Medulla oblongata (tissue), 1 donor: ENCODE measurements around the gene PDZRN3.

ENCODE experiments used
- DNase-seq: peaks from one replicate; pipeline ENCODE4 v3.0.0-alpha.2; 2015; ENCODE audit errors: extremely low spot score

PDZRN3 gene

DNA sequence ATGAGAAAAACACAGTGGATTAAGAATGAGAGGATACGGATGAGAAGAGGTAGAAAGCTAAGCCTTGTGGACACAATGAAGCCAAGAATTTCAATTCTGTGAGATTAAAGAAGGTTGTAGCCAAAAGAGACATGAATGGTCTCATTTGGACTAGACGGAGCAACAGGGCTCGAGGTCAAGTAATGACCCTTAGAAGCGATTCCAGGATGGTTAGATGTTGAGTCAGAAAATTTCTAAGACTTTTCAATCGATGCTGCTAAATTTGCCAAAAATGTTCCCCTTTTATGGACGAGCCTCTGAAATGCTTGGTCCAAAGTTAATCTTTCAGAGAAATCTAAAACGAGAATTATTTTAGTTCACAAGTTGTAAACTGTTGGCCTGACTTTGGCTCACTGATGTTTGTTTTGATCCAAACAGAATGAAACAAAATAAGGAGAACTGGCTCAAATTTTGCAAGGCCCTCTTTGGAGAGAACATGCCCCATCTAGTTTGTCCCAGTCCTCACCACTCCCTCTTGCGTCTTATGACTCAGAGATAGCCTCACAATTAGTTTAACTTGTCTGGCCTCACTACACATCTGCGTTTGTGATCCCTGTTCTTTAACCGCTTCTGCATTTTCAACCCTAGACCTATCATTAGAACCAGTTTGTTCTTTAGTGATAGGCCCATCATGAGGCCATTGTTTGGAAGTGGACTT lies 235.5 kb downstream of the PDZRN3 start:
- no peak for DNase-seq

DNA sequence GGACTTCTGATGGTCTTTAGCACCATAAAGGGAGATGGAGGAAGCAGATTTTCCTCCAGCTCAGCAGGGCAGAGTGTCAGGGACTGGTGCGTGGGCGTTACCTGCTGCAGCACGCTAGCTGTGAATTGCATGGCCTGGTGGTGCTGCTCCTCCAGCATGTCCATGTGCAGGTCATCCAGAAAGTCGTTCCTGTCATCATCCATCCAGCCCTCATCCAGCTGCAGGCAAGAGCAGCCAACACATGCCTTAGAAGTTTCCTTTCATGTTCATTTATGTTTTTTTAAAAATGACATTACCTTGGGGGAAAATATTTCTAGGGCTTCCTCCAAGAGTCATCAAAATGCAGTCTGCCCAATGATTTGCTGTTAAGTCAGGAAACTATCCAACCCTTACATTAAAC lies 239.2 kb downstream of the PDZRN3 start:
- DNase-seq, result no peak

DNA sequence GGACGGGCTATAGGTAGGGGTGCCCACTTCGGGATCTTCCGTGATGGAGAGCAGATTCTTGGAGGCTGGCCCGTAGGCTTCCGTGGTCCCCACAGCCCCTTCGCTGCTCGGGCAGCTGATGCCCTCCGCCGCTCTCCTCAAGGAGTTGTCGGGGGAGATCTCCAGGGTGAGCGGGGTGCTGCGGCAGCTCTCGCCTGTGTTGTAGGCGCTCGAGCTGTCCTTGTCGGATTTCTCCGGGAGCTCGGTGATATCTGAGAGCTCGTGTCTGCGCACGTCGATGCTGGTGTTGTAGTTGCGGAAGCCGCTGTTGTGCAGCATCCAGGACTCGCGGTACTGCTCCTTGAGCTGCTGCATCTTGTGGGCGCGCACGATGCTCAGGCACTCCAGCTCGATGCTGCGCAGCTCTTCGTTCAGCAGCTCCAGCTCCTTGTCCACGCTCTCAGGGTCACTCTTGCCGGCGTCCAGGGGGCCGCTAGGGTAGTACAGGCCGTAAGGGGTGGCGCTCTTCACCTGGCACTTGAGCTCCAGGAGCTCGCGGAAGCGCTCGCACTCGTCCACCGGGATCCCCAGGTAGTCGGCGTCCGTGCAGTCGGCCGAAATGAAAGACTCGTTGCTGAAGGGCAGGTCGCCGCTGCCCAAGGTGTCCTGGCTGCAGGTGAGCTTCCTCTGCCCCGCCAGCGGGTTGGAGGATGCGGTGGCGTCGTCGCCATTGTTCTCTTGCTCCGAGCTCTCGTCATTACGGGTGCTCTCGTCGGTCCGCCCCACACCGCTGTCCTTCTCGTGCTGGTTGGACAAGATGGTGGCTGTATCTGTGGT lies 240.4 kb downstream of the PDZRN3 start:
- DNase-seq, result no peak

DNA sequence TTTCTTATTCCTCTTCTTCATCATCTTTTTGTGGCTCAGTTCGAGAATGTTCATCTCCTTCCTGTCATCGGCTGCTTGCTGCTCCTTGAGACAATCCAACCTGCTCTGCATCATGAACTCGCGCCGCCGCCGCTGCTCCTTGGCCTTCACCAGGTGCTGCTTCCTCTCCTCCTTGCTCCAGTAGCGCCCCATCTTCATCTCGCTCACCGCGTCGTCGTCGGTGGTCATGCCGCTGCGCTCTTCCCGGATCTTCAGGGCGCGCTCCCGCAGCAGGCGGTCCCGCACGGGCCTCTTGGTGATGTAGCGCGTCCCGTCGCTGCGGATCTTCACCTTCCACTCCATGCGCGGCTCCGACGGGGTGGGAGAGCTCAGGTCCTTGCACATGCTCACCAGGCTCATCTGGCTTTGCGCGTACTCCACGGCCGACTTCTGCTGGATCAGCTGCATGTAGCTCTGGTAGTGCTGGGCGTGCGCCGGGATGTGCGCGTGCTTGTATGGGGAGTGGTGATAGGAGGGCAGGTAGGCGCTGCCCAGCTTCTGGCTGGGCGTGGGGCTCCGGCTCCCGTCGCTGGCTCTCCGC lies 241.2 kb downstream of the PDZRN3 start:
- DNase-seq, result no peak

DNA sequence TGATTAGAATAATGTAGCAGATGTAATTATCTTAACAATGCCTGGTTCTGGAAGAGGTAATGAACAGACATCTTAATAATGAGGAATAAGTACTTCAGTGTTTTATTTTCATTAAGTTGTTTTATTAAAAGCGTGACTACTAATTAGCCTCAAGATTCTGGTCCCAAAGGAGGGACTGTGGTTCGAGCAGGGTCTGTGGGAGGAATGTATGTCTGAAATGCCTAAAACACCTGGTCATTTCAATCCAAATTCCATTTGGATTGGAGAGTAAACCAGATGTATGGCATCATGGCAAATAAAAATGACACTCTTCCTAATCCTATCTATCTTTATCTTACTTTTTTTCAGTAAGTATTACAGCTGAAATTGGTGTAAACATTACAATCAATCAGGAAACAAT lies 243.2 kb downstream of the PDZRN3 start:
- no peak for DNase-seq

DNA sequence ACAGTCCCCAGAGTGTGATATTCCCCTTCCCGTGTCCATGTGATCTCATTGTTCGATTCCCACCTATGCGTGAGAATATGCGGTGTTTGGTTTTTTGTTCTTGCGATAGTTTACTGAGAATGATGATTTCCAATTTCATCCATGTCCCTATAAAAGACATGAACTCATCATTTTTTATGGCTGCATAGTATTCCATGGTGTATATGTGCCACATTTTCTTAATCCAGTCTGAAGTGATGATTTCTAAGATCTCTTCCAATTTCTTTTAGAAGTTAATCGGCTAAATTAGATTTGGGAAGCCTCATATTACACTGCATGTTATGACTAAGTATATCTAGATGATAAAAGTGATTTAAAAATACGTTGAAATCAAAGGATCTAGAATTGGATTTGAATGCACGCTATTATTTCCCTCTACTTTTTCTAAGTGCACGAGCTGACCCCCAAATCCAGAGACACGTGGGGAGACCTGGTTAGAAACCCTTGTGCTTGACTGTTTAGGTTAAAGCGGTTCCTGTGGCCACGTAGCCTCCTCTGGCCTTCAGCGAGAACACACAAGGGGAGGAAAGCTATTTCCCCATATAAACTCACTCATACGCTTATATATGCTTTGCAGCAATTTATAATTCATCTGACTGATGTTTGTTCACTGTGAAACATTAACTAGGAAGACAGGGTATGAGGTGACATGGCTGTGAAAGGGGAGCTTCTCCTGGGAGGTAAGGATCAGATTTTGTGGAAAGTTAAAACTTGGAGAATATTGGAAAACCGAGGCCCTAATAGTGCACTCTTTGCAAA lies 243.8 kb downstream of the PDZRN3 start:
- no peak for DNase-seq

DNA sequence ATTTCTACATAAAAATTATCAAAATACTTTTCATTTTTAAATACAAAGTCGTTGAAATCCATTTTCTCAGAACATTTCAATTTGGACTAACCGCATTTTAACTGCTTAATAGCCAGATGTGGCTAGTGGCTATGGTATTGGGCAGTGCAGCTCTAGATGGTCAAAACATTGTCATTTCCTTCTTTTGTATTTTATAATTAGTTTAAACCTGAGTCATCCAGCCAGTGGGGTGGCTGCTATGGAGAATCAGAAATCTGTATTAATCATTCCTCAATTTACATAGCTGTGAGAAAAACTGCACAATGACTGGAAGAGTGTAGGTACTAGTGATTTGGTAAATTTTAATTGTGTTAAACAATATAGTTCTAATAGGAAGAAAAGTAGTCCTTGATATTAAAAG lies 245.3 kb downstream of the PDZRN3 start:
- no peak for DNase-seq

DNA sequence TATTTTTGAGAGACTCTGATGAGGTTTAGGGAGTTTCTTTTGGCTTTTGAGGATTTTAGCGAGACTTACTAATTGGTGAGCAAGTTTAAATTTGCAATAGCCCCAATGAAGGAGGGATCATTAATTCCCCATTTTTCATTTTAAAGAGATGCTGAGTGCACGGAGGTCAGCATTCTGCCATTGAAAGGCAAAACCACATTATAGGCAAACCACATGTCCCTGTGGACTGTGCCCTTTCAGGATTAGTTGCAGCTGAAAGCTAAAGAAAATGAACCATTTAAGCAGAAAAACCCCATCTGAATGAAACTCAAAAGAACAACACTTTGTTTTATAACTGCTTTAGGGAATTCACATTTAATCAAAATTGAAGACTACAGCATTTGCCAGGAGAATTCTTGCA lies 246.5 kb downstream of the PDZRN3 start:
- DNase-seq, result no peak

DNA sequence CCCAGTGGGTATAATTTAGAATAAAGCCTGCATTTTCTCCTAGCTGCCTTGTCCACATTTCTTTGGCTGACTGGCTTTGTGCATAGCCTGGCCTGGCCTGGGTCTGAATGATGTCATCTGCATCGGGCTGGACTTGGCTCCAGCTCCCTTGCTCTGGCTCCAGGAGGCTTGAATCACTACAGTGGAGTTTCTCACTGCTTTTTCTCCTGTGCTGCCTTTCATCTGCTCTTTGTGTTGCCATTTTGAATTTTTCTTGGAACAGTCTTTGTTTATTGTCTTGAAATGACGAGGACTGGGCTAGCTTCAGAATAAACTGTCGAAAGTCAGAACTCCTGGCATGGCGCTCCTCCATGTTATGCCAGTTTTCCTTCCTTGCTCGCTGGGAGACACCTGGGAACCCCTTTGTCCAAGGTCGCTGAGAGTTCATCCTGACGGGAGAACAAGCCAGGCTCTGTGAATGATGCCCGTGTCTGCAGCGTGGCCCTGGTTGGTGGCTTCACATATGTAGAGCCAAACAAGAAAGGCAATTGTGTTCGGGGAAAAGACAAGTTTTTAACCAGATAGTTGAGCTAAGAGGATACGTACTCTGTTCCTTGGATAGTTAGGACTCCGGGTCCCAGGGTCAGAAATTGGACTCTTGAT lies 258.9 kb downstream of the PDZRN3 start:
- DNase-seq, result peak; percentile 83

DNA sequence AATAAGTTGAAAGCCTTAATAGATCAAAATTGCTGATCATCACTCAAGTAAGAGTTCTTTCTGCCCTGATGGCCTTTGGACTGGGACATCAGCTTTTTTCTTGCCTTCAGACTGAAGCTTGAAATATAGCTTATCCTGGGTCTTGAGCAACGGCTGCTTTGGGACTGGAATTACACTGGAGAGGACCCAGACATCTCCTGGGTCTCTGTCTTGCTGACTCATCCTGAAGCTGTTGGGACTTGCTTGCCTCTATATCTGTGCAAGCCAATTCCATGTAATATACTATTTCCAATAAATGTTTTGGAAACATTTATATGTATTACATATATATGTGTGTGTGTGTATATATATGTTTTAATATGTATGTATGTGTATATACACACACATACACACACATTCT lies 260.2 kb downstream of the PDZRN3 start:
- no peak for DNase-seq

DNA sequence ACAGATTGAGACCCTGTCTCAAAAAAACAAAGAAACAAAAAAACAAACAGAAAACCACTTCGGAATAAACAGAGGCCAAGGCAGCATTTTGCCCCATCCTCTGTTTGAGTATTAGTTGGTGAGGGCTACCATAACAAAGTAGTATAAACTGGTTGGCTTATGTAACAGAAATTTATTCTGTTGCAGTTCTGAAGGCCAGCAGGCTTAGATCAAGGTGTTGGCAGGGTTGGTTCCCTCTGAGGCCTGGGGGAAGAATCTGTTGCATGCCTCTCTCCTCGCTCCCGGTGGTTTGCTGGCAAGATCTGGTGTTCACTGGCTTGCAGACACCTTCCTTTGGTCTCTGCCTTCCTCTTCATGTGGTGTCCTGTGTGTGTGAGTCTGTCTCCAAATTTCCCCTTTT lies 261.6 kb downstream of the PDZRN3 start:
- DNase-seq, result no peak

DNA sequence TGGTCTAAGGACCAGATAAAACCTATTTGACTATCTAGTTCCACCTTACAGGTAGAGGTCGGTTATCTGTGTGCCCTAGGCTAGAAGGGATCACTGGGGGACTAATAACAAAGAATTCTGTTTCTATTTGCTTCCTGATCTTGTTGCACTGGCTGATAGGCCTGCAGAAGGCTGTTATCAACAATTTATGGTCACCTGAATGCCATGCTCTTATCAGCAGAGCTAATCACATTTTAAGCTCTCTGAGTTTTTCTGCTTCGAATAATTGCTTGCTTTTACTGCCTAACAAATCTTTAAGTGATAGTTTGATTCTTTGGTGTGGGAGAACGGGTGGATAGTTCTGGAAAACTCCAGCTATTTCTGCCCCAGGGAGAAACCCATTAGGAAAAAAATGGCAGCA lies 263.1 kb downstream of the PDZRN3 start:
- DNase-seq, result no peak

DNA sequence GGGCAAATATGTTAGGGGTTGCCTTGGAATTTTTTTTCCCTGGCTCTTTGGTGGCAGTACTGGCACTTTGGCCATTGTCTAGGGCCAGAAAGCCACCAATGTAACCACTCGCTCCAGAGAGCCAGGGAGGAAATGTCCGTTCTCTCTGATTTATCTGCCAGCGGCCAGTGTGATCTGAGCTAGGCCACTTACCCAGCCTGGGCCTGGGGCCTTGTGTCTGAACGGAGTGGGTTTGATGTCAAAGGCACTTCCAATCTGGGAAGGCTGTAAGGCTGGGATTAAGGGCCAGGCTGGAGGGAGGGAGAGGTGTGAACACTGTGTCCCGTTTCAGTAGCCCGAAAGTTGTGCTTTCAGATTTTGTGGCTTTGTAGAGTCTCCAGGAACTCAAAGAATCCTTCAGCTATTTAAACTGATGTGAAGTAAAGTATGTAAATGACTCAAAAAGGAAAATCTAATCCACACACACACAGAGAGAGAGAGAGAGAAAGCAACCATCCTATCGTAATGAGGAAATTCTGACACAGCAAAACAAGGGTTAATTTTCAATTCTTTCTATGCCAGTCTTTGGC lies 271.0 kb downstream of the PDZRN3 start:
- DNase-seq, result no peak

DNA sequence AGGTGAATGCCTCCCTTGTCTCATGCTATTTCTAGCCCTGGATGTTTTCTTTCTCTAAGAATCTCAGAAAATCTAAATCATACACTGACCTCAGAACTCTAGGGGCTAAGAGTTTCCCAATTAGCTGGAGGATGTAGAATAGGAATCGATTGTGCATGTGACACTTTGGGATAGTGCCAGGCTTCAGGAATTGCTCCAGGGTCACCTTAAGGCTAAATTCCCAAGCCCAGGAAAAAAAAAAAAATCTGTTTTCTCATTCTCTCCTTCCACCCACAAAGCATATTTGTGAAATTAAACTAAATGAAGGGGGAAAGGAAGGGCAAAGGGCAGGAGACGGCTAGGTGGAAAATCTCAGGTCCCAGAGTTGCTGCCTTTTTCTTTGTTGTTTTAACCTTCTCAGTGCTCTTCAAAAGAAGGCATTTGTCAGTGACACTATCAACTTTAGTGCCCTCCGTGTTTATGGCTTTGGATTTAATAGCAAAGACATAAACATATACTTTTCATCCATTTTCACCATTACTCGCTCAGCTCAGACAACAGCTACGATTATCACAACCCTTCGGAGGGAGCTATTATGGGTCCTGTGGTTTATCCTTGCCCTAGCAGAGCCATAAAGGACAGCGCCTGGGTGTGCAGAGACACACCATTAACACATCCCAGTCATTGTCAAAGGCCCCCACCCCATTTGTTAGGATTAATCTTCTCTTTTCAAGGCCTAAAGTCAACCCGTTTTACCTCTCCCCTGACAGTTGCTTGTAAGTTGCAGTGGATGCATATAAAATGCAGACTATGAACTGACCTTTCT lies 271.7 kb downstream of the PDZRN3 start:
- no peak for DNase-seq

DNA sequence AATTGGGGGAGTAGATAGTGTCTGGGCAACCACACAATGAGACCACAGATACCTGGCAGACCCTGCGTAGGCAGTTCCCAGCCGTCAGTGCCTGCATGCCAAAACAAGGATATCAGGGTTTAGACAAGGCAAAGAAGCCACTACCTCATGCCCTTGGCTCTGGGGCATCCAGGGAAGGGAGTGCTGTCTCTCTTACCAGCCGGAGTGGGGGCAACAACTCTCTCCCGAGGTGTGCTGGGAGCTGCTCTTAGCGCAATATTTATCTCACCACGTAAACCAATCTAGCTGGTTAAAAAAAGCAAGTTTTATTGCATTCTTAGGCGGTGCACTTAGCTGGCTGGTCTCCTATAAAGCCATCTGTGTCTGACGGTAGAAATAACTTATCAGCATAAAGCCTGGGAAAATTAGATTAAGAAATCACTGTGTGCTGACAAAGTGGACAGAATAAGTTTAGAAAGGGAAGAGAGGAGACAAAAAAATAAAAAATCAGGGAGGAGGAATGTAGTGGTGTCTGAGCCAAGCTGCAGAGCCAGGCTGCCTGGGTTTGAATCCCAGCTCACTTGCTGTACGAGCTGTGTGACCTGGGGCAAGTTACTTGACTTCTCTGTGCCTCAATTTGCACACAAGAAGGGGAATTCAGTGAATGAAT lies 273.2 kb downstream of the PDZRN3 start:
- no peak for DNase-seq

DNA sequence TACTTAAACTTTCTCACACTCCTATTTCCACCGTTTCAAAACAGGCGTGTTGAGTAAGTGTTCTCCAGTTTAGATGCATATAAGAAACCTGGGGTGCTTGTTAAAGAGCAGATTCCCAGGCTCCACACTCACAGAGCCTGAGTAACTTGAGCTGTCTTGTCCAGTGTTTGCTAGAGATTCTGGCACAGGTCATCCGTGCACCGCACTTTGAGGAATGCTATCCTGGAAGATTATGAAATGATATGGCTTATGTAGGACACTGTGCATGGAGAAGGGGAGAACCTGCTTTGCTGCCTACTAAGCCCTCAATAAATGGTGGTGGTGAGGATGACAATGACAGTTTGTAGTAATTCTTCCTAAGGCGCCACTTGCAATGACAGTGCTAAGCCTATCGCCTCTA lies 273.7 kb downstream of the PDZRN3 start:
- DNase-seq, result no peak

DNA sequence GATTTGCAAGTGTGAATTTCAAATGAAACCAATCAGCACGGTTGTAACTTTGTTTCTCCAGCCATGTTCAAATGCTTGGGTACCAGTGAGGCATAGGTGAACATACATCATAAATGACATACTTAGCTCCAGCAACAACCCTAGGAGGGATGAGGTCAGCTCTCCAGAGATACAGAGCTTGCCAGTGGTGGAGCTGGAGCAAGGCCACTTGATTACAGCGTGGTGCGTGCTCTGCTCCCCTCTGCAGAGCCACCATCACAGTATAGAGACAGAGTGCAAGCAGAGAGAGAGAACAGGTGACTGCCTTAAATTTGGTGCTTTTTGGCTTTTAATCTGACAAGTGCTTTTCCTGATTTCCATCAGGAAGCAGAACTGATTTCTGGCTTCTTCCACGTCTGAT lies 275.1 kb downstream of the PDZRN3 start:
- DNase-seq, result no peak

DNA sequence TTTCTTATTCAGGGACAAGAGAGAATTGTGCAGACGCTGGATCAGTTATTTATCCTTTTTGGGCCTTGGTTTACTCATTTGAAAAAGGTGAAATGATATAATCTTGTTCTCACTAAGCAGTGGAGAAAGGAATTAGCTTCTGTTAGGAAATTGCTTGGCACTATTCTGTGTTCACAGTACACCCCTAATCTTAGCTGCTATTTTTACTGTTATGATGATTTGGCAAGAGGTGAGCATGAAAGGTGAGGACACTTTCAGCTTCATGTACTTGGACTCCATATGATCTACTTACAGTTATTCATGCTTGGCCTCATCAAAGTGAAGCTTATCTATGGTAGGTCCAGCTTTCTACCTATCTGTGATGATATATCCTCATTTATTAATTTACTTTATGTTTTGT lies 282.7 kb downstream of the PDZRN3 start:
- DNase-seq, result no peak

DNA sequence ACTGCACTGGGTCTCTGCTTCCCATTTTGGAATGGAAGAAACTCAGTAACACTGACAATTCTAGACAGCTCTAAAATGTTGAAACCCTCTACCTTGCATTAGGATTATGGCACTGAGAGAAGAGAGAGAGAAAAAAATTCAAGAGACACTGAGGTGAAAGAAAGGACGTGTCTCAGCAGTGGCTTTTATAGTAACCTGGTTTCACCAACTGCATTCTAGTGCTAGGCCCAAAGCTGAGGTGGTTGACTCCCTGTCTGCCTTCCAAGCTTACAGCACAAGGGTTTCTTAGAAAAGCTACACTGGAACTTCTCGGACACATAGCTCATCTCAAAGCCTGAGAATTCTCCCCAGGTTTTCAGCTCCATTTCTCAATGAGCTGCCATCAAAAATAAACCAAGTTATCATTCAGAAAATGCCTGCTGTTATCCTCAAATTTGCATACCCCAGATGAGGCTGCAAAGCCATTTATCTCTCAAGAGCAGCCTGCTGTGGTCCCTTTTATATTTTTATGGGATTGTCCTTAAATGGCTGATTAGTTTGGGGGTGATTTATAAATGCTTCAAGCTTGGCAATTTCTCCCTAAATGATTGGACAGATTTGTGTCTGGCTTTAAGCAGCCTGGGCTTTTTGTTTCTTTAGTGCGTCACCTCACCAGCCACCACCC lies 283.3 kb downstream of the PDZRN3 start:
- no peak for DNase-seq

DNA sequence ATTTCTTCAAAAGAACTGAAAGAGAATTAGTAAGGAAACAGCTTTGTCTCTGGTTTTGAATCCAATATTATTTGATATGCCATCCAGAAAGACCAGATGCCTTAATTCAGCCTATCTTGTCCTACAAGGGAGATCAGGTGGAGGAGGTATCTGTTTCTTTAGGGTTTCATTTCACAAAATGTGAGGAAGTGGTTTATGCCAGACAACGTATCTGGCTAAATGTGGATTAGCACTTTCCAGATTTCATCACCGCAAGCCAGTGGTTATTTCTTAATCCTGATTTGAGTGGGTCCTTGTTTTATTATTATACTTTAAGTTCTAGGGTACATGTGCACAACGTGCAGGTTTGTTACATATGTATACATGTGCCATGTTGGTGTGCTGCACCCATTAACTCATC lies 292.2 kb downstream of the PDZRN3 start:
- peak; percentile 16 for DNase-seq
